Mesenchymal stem cell (in vitro differentiated cells and primary cell): Measurements from ENCODE around the gene PROK2.

ENCODE experiments used
- DNase-seq: peaks from one replicate; pipeline ENCODE4 v3.0.0-alpha.2; 2013
- H2AFZ ChIP-seq: one replicate; pipeline ENCODE4 v1.6.1; 2013; ENCODE audit warnings: low read depth, mild to moderate bottlenecking, control low read depth, inconsistent platforms, low read length, moderate library complexity
- H2AK5ac ChIP-seq: 2 replicates; pipeline ENCODE4 v1.6.1; 2013; ENCODE audit warnings: low read length, moderate library complexity, mild to moderate bottlenecking, inconsistent platforms; ENCODE audit not compliant: severe bottlenecking
- H2BK120ac ChIP-seq: one replicate; pipeline ENCODE4 v1.6.1; 2013; ENCODE audit warnings: low read depth, mild to moderate bottlenecking, inconsistent platforms, low read length, moderate library complexity
- H2BK12ac ChIP-seq, 2 experiments: one replicate each; pipeline ENCODE4 v1.6.1; 2013; ENCODE audit warnings: inconsistent platforms in 2 of 2, low read length in 2 of 2, mild to moderate bottlenecking in 2 of 2, moderate library complexity in 2 of 2, control low read depth in 1 of 2
- H2BK15ac ChIP-seq: one replicate; pipeline ENCODE4 v1.6.1; 2013; ENCODE audit warnings: mild to moderate bottlenecking, low read depth, inconsistent platforms; ENCODE audit not compliant: poor library complexity, severe bottlenecking
- H2BK5ac ChIP-seq: 2 replicates; pipeline ENCODE4 v1.6.1; 2013; ENCODE audit warnings: low read depth, mild to moderate bottlenecking, low read length, control low read depth, inconsistent platforms; ENCODE audit not compliant: poor library complexity, severe bottlenecking
- H3K14ac ChIP-seq, 2 experiments: one replicate each; pipeline ENCODE4 v1.6.1; 2013; ENCODE audit warnings: inconsistent platforms in 2 of 2, low read length in 2 of 2, control low read depth in 1 of 2, mild to moderate bottlenecking in 1 of 2, moderate library complexity in 1 of 2
- H3K18ac ChIP-seq, 2 experiments: one replicate each; pipeline ENCODE4 v1.6.1; 2013; ENCODE audit warnings: inconsistent platforms in 2 of 2, low read length in 2 of 2, control low read depth in 1 of 2, low read depth in 1 of 2, mild to moderate bottlenecking in 1 of 2
- H3K23ac ChIP-seq, 2 experiments: one replicate each; pipeline ENCODE4 v1.6.1; 2013; ENCODE audit warnings: inconsistent platforms in 2 of 2, low read length in 2 of 2, mild to moderate bottlenecking in 2 of 2, moderate library complexity in 2 of 2, control low read depth in 1 of 2
- H3K27ac ChIP-seq: 2 replicates; pipeline ENCODE4 v1.5.1; 2013; ENCODE audit warnings: mild to moderate bottlenecking, moderate library complexity, low read length, control low read depth, inconsistent platforms; ENCODE audit not compliant: poor library complexity, severe bottlenecking
- H3K27me3 ChIP-seq, 2 experiments: 2 replicates each; pipeline versions ENCODE4 v1.6.1 to v1.7.0; 2013; ENCODE audit warnings: low read length in 2 of 2, mild to moderate bottlenecking in 2 of 2, moderate library complexity in 2 of 2, control low read depth in 1 of 2, inconsistent platforms in 1 of 2; ENCODE audit not compliant: control insufficient read depth in 1 of 2, insufficient read depth in 1 of 2
- H3K36me3 ChIP-seq, 2 experiments: 2 replicates each; pipeline versions ENCODE4 v1.6.1 to v1.7.0; 2013; ENCODE audit warnings: low read length in 2 of 2, control low read depth in 1 of 2, inconsistent platforms in 1 of 2, low read depth in 1 of 2, mild to moderate bottlenecking in 1 of 2; ENCODE audit not compliant: insufficient read depth in 2 of 2, control insufficient read depth in 1 of 2
- H3K4ac ChIP-seq, 2 experiments: one replicate each; pipeline ENCODE4 v1.6.1; 2013; ENCODE audit warnings: inconsistent platforms in 2 of 2, low read length in 2 of 2, mild to moderate bottlenecking in 2 of 2, moderate library complexity in 2 of 2, control low read depth in 1 of 2, low read depth in 1 of 2
- H3K4me1 ChIP-seq: 2 replicates; pipeline ENCODE4 v1.6.1; 2013; ENCODE audit warnings: low read depth, low read length, control low read depth; ENCODE audit not compliant: control insufficient read depth, insufficient read depth
- H3K4me2 ChIP-seq: 2 replicates; pipeline ENCODE4 v1.6.1; 2013; ENCODE audit warnings: low read length, mild to moderate bottlenecking, inconsistent platforms; ENCODE audit not compliant: poor library complexity, severe bottlenecking
- H3K4me3 ChIP-seq, 2 experiments: 2 replicates each; pipeline versions ENCODE4 v1.5.1 to v1.7.0; 2013; ENCODE audit warnings: low read length in 2 of 2, mild to moderate bottlenecking in 2 of 2, control low read depth in 1 of 2, low read depth in 1 of 2; ENCODE audit not compliant: insufficient read depth in 1 of 2
- H3K79me1 ChIP-seq: replicated peaks from 2 replicates; pipeline ENCODE4 v1.6.1; 2013; ENCODE audit warnings: mild to moderate bottlenecking, control low read depth, low read length, inconsistent platforms; ENCODE audit not compliant: poor library complexity, severe bottlenecking
- H3K9ac ChIP-seq: 2 replicates; pipeline ENCODE4 v1.7.0; 2013; ENCODE audit warnings: mild to moderate bottlenecking, low read length, moderate library complexity
- H3K9me3 ChIP-seq: 2 replicates; pipeline ENCODE4 v1.7.0; 2013; ENCODE audit warnings: mild to moderate bottlenecking, low read length; ENCODE audit not compliant: control insufficient read depth
- H4K8ac ChIP-seq: one replicate; pipeline ENCODE4 v1.6.1; 2013; ENCODE audit warnings: inconsistent platforms, mild to moderate bottlenecking, low read length, moderate library complexity
- H4K91ac ChIP-seq: one replicate; pipeline ENCODE4 v1.6.1; 2013; ENCODE audit warnings: mild to moderate bottlenecking, low read length, inconsistent platforms
- WGBS: methylation state at CpG from one replicate; pipeline ENCODE4 v1.1.7; 2013; ENCODE audit warnings: mixed read lengths; 5-methylcytosine and 5-hydroxymethylcytosine counted together

The PROK2 gene

DNA sequence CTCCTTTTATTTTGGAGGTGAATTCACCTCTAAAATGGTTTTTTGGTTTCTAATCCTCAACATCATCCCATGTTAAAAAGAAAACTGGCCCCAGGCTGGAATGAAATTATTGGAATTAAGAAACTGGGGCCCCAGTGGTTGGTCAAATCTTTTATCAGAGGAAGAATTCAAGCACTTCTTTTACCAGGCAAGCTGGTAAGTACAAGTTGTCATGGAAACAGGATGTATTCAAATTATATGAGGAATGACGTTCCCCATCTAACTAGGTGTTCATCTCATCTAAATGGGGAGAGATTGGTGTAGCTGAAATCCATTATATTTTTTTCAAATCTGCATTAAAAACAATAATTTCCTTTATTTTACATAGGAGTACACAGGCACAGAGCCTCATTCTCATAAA lies 50.1 kb downstream of the PROK2 start:
- H3K9me3 ChIP-seq, result no peaks in the 10 kb centered on the region
- no peak overlapping the region for H3K9ac ChIP-seq
- H2AK5ac ChIP-seq, result no peak overlapping the region
- no peak overlapping the region for H2BK15ac ChIP-seq
- 100% methylated on average over 1 of the region's 1 CpG for WGBS
- no peak overlapping the region for H2AFZ ChIP-seq
- no peaks in the 10 kb centered on the region for H3K36me3 ChIP-seq
- no peaks in the 10 kb centered on the region for H3K79me1 ChIP-seq
- peaks cover 7 to 17% of the 10 kb centered on the region in 2 experiments for H3K27me3 ChIP-seq
- no peak overlapping the region for H2BK5ac ChIP-seq
- no peak overlapping the region for H3K23ac ChIP-seq
- no peak overlapping the region for H3K14ac ChIP-seq
- H2BK12ac ChIP-seq, result no peak overlapping the region
- no peak overlapping the region for H4K91ac ChIP-seq
- no peak overlapping the region for H3K18ac ChIP-seq
- DNase-seq, result no peak
- no peak overlapping the region for H3K27ac ChIP-seq
- no peak overlapping the region for H3K4me2 ChIP-seq
- H4K8ac ChIP-seq, result no peak overlapping the region
- no peak overlapping the region for H3K4ac ChIP-seq
- H3K4me1 ChIP-seq, result no peaks in the 10 kb centered on the region
- no peak overlapping the region for H2BK120ac ChIP-seq
- no peak overlapping the region for H3K4me3 ChIP-seq

DNA sequence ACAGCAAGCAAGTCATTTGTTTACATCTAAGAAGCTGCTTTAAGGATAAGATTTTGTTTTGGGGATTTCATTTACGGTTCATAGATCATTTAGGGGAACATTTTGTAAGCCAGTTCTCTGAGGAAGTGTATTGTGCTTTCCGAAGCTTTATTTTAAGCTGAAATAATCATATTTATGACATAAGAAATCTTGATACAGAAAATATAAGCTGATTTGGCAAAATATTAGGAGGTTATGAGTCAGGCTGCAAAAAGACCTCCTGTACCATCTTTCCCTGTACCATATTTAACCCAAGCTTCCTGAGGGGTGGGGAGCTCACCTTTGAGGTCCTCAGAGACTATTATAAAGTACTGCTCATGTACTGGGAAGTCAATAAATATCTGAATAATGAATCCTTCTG lies 51.6 kb downstream of the PROK2 start:
- Histone ChIP-seq H3K18ac (no peak overlapping the region), H3K4ac (no peak overlapping the region), H3K27ac (no peak overlapping the region), H3K23ac (no peak overlapping the region), H2BK120ac (no peak overlapping the region), H2AFZ (no peak overlapping the region), H3K4me2 (no peak overlapping the region), H3K14ac (no peak overlapping the region), H4K91ac (no peak overlapping the region), H2BK12ac (no peak overlapping the region), H2BK15ac (no peak overlapping the region), H2BK5ac (no peak overlapping the region), H3K79me1 (no peaks in the 10 kb centered on the region), H3K4me1 (no peaks in the 10 kb centered on the region), H3K9ac (no peak overlapping the region), H4K8ac (no peak overlapping the region), H3K27me3 (peaks cover 15 to 20% of the 10 kb centered on the region in 2 experiments), H3K36me3 (no peaks in the 10 kb centered on the region), H3K9me3 (no peaks in the 10 kb centered on the region), H2AK5ac (no peak overlapping the region), H3K4me3 (no peak overlapping the region)
- DNase-seq, result no peak
- 83% methylated on average over 1 of the region's 2 CpGs for WGBS

DNA sequence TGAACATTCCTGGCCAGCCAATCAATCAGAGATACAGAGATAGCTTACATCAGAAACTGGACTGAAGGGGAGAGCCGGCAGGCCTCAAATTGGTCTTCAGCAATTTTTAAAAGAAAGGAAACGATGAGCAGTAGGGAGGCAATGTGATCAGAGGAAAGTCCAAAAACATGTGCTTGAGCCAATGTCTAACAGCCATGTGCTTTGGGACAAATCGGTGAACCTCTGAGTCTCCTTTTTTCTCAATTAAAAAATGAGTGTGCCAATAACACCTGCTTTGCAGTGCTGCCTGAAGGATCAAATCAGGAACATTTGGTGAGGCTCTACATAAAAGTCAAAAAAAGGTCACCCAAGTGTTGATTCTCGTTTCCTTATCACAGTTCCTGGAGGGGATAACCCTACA lies 52.3 kb downstream of the PROK2 start:
- Histone ChIP-seq H3K4ac (no peak overlapping the region), H3K27ac (no peak overlapping the region), H3K23ac (no peak overlapping the region), H3K9ac (no peak overlapping the region), H3K14ac (no peak overlapping the region), H2AFZ (no peak overlapping the region), H3K4me1 (no peaks in the 10 kb centered on the region), H2BK12ac (no peak overlapping the region), H3K9me3 (no peaks in the 10 kb centered on the region), H3K4me2 (no peak overlapping the region), H4K8ac (no peak overlapping the region), H3K27me3 (peaks cover 12 to 20% of the 10 kb centered on the region in 2 experiments), H4K91ac (no peak overlapping the region), H3K4me3 (no peak overlapping the region), H3K79me1 (no peaks in the 10 kb centered on the region), H2BK15ac (no peak overlapping the region), H3K36me3 (no peaks in the 10 kb centered on the region), H3K18ac (no peak overlapping the region), H2BK120ac (no peak overlapping the region), H2AK5ac (no peak overlapping the region), H2BK5ac (no peak overlapping the region)
- no peak for DNase-seq
- WGBS, result 93% methylated on average over 4 of the region's 4 CpGs

DNA sequence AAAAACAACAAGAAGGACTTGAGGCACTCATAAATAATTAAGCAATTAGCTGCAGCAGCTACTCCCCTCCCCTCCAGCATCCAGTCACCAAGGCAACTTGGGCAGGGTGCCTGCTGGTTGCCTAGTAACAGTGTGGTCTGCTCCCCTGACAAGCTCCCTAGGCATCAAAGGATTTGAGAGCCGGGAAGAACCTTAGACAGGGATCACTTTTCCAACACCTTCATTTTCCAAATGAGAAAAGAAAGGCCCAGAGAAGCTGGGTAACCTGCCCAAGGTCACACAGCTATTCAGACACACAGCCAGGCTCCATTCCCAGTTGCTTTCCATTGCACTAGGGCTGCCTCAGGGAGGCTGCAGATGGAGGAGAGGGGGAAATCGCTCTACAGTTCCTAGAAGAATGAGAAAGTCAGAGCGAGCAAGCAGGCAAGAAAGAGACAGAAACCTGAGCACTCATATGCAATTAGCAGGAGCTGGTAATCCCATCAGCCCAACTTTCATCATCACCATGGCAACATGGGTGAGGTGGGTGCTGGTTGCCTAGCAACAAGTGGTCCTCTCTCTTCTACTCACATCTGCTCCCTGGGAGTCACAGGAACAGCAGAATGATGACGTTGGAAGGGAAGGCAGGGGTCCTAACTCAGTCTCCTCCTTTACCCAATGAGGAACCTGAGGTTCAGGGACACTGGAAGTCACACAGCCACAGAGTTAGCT lies 56.2 kb downstream of the PROK2 start:
- peaks cover 2% of the 10 kb centered on the region for H3K79me1 ChIP-seq
- 18% methylated on average over 2 of the region's 4 CpGs for WGBS
- H3K9ac ChIP-seq, result no peak overlapping the region
- H2BK120ac ChIP-seq, result no peak overlapping the region
- H4K8ac ChIP-seq, result no peak overlapping the region
- H3K18ac ChIP-seq, result no peak overlapping the region
- peaks cover 10% of the 10 kb centered on the region for H3K4me1 ChIP-seq
- peaks cover 7 to 12% of the 10 kb centered on the region in 2 experiments for H3K27me3 ChIP-seq
- no peak overlapping the region for H3K14ac ChIP-seq
- no peak overlapping the region for H3K27ac ChIP-seq
- no peak overlapping the region for H2AFZ ChIP-seq
- H3K9me3 ChIP-seq, result no peaks in the 10 kb centered on the region
- no peak overlapping the region for H3K23ac ChIP-seq
- no peak overlapping the region for H2AK5ac ChIP-seq
- H3K4ac ChIP-seq, result no peak overlapping the region
- peak overlapping the region in 1 of 2 experiments; percentile 61 for H2BK12ac ChIP-seq
- H2BK5ac ChIP-seq, result no peak overlapping the region
- no peaks in the 10 kb centered on the region for H3K36me3 ChIP-seq
- H3K4me2 ChIP-seq, result no peak overlapping the region
- H3K4me3 ChIP-seq, result no peak overlapping the region
- DNase-seq, result peak; percentile 56
- H2BK15ac ChIP-seq, result no peak overlapping the region
- H4K91ac ChIP-seq, result no peak overlapping the region
